GM18867 (cell line): Measurements from ENCODE around the gene LRRC74B.

Source experiments
- ATAC-seq: cut with Tn5 transposase; IDR thresholded peaks from one replicate; pipeline ENCODE4 v1.9.1; 2021; ENCODE audit warnings: mild to moderate bottlenecking, moderate library complexity; ENCODE audit not compliant: unreplicated experiment

LRRC74B gene

DNA sequence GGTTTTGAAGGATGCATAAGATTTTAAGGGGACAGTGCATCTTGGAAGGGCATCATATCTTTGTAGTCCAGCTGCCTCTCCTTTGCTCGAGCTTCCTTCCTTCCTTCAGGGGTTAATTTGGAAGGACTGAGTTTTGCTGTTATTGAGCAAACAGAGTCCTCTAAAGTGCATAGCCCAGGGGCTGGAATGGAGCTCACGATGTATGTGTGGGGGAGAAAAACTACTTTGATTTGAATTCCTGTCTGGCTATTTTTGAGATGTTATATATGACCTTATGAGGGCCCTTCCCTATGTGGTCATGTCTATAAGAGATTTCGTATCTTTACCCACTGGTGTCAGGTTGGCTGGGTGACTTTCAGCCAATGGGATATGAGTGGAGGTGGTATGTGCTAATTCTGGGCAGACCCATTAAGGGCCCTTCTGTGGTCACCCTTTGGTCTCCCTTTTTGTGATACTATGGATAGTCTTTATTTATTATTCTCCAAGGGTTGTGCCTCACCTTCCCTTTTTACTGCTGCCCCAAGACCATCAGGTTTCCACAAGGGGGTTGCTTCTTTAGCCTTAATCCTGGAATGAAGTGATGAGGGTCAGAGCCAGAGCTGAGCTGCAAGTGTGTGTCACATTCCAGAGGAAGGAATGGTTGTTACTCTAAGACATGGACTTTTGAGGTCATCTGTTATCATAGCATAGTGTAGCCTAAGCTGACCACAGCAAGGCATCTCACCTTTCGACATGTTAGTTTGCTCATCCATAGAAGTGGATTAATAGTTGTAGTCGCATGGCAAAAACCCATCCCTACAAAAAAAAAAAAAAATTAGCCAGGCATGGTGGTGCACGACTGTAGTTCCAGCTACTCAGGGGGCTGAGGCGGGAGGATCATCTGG lies 54.6 kb downstream of the LRRC74B start:
- no peak for ATAC-seq

DNA sequence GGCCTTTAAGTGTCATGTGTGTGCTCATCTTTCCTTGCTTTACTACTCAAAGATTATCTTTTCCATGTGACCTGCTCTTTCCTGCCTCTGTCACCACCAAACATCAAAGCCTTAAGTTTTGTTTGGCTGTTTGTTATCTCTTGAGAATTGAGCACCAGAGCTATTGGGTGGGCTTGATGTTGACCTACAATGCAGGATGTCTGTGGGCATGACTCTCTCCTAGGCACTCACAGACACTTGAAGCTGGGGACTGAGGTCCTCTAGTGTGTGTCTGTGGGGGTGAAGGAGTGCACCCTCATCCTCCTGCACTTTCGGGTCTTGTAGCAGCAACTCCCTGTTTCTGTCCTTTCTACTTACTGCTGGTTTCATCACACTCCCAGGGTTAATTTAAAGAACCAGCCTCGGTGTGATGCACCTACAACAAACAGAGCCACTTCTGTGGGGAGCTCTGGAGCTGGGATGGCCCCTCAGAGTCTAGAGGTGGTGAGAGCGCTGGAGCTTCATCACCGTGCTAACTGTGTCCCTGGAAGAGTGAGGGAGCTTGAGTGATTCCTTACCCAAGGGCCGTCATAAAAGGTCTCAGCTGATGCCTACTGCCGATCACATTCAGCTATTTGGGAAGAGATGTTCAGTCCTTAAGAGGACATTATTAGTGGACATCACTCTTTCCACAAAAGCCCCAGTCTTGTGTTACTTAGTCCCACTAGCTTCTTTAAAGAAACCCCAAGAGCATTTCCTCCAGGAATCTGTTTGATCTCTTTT lies 56.3 kb downstream of the LRRC74B start:
- ATAC-seq: no peak

DNA sequence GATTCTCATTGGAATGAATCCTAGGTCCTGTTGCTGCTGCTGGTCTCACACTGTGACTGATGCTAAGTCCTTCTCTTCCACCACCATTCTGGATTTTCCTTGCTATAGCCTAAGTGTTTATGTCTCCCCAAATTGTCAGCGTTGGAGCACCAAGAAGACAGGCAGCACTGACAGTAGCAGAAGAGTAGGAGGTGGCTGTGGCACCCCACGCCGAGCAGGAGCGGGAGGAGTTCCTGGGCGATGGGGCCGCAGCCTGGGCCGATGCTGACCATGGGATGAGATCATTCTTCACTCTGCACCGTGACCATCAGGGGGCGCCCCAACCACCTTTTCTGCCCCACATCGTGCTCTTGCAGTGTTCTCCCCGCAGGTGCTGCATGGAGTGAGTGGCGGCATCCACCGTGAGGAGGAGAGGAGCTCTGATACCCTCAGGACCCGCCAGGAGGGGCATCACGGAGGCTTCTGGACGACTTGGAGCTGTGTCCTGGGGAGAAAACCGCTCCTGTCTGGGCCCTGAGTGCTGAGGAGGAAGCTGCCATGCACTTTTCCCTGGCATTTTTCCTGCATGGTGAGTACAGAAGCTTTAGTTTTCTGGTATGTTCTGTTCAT lies 57.0 kb downstream of the LRRC74B start:
- ATAC-seq: no peak

DNA sequence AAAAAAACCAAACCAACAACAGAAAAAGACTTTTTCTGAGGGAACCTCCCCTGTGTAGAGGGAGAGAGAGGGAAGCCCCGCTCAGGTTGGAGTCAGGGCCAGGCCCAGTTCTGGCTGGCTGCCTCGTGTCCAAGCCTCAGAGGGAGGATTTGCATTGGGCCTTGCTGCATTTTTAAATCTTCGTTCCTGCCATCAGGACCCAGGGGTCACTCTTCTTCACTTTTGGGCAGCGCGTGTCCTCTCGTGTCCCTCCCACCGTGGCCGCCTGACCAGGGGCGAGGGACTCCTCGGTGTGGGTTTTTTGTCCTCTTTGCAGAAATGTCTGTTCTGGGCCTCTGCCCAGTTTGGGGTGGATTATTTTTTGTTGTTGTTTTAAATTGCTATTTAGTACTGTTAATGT lies 57.9 kb downstream of the LRRC74B start:
- no peak for ATAC-seq

DNA sequence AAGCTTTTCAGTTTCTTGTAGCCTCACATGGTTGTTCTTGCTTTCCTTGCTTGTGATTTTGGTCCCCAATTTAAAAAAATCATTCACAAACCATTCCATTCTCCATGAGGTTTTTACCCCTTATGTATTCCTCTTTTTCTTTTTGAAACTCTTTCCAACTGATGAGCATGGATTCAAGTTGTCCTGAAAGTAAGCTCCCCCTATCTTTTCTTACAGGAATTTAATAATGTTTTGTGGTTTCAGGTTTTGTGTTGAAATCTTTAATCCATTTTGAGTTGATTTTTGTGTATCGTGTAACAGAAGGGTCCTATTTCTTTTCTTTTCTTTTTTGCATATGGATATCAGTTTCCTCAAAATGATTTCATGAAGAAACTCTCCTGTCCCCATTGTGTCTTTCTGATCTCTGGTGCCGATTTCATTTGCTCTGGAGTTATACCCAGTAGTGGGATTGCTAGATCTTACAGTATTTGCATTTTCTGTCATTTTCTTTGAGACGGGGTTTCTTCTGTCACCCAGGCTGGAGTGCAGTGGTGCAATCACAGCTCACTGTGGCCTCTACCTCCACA lies 58.5 kb downstream of the LRRC74B start:
- no peak for ATAC-seq

DNA sequence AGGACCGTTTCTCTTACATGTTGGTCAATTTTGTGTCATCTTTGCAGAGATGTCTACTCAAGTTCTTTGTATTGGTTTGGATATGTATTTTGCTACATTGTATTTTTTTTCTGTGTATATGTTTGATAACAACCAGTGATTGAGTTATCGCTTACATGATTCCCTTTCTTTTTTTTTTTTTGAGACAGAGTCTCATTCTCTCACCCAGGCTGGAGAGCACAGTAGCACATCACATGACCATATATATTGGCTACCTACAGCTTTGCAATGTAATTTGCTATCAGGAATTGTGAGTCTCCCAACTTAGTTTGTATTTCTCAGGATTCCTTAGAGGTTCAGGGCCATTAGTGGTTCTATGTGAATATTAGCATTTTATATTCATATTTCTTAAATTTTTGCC lies 59.5 kb downstream of the LRRC74B start:
- ATAC-seq: no peak

DNA sequence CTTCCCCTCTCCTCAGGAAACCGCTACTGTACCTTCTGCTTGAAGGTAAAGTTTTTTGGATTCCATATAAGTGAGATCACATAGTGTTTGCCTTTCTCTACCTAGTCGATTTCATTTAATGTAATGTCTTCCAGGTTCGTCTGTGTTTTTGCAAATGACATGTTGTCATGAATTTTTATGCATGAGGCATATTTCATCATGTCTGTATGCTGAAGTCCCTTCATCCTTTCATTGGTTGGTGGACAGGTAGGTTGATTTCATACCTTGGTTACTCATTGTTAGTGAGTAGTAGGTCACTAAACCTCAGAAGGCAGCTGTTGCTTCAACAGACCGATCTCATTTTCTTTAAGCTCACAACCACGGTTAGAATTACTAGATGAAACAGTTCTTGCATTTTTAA lies 60.3 kb downstream of the LRRC74B start:
- ATAC-seq: no peak

DNA sequence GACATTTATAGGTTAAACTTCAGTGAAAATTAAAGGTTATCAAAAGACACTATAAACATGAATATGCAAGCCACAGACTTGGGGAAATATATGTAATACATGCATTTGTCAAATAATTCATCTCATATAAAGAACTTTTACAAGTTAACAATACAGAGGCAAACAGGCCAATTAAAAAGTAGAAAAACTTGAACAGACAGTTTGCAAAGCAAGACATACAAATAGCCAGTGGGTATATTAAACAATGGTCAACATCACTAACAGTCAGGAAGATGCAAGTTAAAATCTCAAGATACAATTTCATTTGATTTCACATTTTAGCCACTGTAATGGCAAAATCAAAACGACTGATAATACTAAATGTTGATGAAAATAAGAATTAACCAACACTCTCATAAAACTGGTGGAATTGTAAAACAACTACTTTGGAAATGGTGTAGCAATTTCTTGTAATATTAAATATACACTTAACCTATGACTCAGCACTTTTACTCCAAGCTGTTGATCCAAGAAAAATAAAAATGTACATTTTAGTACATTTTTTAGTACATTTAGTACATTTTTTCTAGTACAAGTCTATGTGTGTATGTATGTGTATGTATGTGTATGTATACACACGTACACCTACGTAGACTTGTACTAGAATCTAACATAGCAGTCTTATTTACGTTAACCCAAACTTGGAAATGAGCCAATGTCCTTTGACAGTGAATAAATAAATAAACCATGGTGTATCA lies 62.8 kb downstream of the LRRC74B start:
- ATAC-seq: no peak
